GM12878 (cell line): ENCODE data around the gene CAPRIN2. TPM values are rescaled to one million over a fixed set of nuclear protein-coding genes. Genes with fewer than 3 reads are reported as not detected.

ENCODE experiments used
- ATAC-seq: fragments of 200-7000 bp; cut with Tn5 transposase; 3 replicates; pipeline ENCODE4 v1.9.1; 2020; ENCODE audit warnings: mild to moderate bottlenecking, moderate library complexity
- BruUV-seq: library from RNA; stranded (reverse); fragments of 400-500 nt; replicated peaks from 2 replicates; lab custom pipeline; 2021; lab: Mats Ljungman, UMichigan
- CTCF ChIA-PET: fragments of 300-600 bp; sonication (Branson Sonifier 250); formaldehyde crosslinking; extraction: SDS; loops from one replicate; lab custom pipeline; 2021; ENCODE audit warnings: inconsistent platforms; lab: Yijun Ruan, JAX
- POLR2A ChIA-PET: fragments of 350-600 bp; formaldehyde crosslinking; extraction: SDS; loops from one replicate; lab custom pipeline; 2021; ENCODE audit warnings: inconsistent platforms; lab: Charles Lee
- RAD21 ChIA-PET: fragments of 300-600 bp; sonication (Branson Sonifier 250); formaldehyde crosslinking; loops from one replicate; lab custom pipeline; 2023; ENCODE audit warnings: antibody characterized with exemption; ENCODE audit not compliant: unreplicated experiment; lab: Charles Lee
- SMC1A ChIA-PET: fragments of 300-600 bp; sonication (Branson Sonifier 250); formaldehyde crosslinking; loops from one replicate; lab custom pipeline; 2023; ENCODE audit not compliant: unreplicated experiment, uncharacterized antibody; lab: Charles Lee
- DNase-seq: peaks from one replicate; pipeline ENCODE4 v3.0.0-alpha.2; 2011; ENCODE audit warnings: low read depth, low spot score
- FAIRE-seq: peaks from 3 replicates; lab custom pipeline; 2011; peaks lifted over from hg19 to GRCh38; lab: Jason Lieb, UNC
- H2AFZ ChIP-seq: 2 replicates; pipeline ENCODE4 v1.6.0; 2011; ENCODE audit warnings: low read depth, low read length, control low read depth; ENCODE audit not compliant: control insufficient read depth
- H3K27ac ChIP-seq: 2 replicates; pipeline ENCODE4 v1.5.1; 2011; ENCODE audit warnings: control low read depth; ENCODE audit not compliant: control insufficient read depth, insufficient read depth
- H3K27me3 ChIP-seq, 2 experiments: replicated peaks in 1 of 2; 2 replicates each; pipeline versions ENCODE4 v1.6.0 to v1.6.1; 2011; ENCODE audit warnings: low read length in 1 of 2; ENCODE audit not compliant: control insufficient read depth in 2 of 2, insufficient read depth in 2 of 2
- H3K36me3 ChIP-seq, 2 experiments: 2 replicates each; pipeline ENCODE4 v1.5.1; 2011; ENCODE audit warnings: low read length in 1 of 2; ENCODE audit not compliant: control insufficient read depth in 2 of 2, insufficient read depth in 2 of 2
- H3K4me1 ChIP-seq: 2 replicates; pipeline ENCODE4 v1.6.1; 2011; ENCODE audit warnings: mild to moderate bottlenecking, low read length, moderate library complexity, mixed read lengths; ENCODE audit not compliant: control insufficient read depth, insufficient read depth
- H3K4me2 ChIP-seq: 2 replicates; pipeline ENCODE4 v1.6.0; 2011; ENCODE audit warnings: control low read depth; ENCODE audit not compliant: control insufficient read depth, insufficient read depth
- H3K4me3 ChIP-seq: fragments of 200-600 bp; sonication (generic); 2 replicates; pipeline ENCODE4 v1.5.1; 2016
- H3K79me2 ChIP-seq: 2 replicates; pipeline ENCODE4 v1.6.0; 2011; ENCODE audit warnings: low read length; ENCODE audit not compliant: control insufficient read depth, insufficient read depth
- H3K9ac ChIP-seq: 2 replicates; pipeline ENCODE4 v1.8.0; 2011; ENCODE audit warnings: low read length, control low read depth, mixed read lengths; ENCODE audit not compliant: control insufficient read depth, insufficient read depth
- H3K9me3 ChIP-seq: replicated peaks from 3 replicates; pipeline ENCODE4 v1.5.1; 2011; ENCODE audit warnings: mild to moderate bottlenecking, low read length; ENCODE audit not compliant: control insufficient read depth, insufficient read depth
- H4K20me1 ChIP-seq: 2 replicates; pipeline ENCODE4 v1.6.0; 2011; ENCODE audit not compliant: control insufficient read depth, insufficient read depth
- FOXM1 ChIP-seq: IDR thresholded peaks from 2 replicates; pipeline ENCODE4 v1.6.1; 2012; ENCODE audit warnings: low read depth, mild to moderate bottlenecking, inconsistent platforms, low read length, moderate library complexity
- MYC ChIP-seq: IDR thresholded peaks from 2 replicates; pipeline ENCODE4 v1.6.1; 2011; ENCODE audit warnings: mild to moderate bottlenecking, low read length, moderate library complexity, inconsistent platforms; ENCODE audit not compliant: insufficient read depth, insufficient replicate concordance, insufficient read length, severe bottlenecking
- ZBTB4 ChIP-seq: fragments of 450-650 bp; formaldehyde crosslinking; IDR thresholded peaks from 2 replicates; pipeline ENCODE4 v1.4.0; 2022; ENCODE audit warnings: mild to moderate bottlenecking, moderate library complexity
- WGBS: methylation state at CpG from one replicate; pipeline ENCODE4 v1.1.6; 2016; ENCODE audit warnings: low lambda C conversion rate; ENCODE audit not compliant: insufficient replicate concordance, insufficient coverage; ENCODE audit errors: missing lambda C conversion rate; 5-methylcytosine and 5-hydroxymethylcytosine counted together
- in situ Hi-C: fragments of 300-500 bp; cut with MboI; formaldehyde crosslinking; loops from 9 replicates; pipeline ENCODE4 v1.14.3; 2018; ENCODE audit warnings: mixed read lengths
- intact Hi-C: fragments of 100-400 bp; cut with micrococcal nuclease; formaldehyde crosslinking; loops from one replicate; pipeline ENCODE4 v1.14.2; 2022; ENCODE audit not compliant: unreplicated experiment
- polyA plus RNA-seq, 11 experiments: library from polyadenylated mRNA; depleted of rRNA in 4 of 11; unstranded in 6 of 11; stranded (reverse) in 5 of 11; fragments of >200 nt; fragmentation: Nextera tagmentation in 4 of 11; fragmentation: Illumina TruSeq in 1 of 11; extraction: Ambion mirVana in 4 of 11; extraction: Trizol in 1 of 11; gene quantifications; 1 replicate in 1 of 11; 2 replicates in 10 of 11; pipeline versions ENCODE4 v1.2.1 to v1.2.3, GENCODE V29; 2011 to 2016; ENCODE audit warnings: inconsistent platforms in 2 of 11, missing spikeins in 2 of 11, low read depth in 1 of 11
- total RNA-seq, 4 experiments: library from RNA; depleted of rRNA in 3 of 4; stranded (reverse); fragments of >200 nt in 3 of 4; fragmentation: Illumina TruSeq in 1 of 4; extraction: Trizol in 1 of 4; gene quantifications; 2 replicates each; pipeline versions ENCODE4 v1.2.1 to v1.2.3, GENCODE V29; 2013 to 2021

The CAPRIN2 gene
- total and polyA plus RNA-seq, 10 of the 15 experiments (the other 5 are each of a cell fraction or from before 2014, with no cell fraction given) = 1.2 to 13.6 (median 8.2) TPM

GRCh38 chr12:30756074-30756473 is 1.3 kb upstream of the CAPRIN2 start:
- ATAC-seq (no peak), DNase-seq (no peak)
- RAD21 ChIA-PET = no interaction called here
- Histone ChIP-seq H3K36me3 (no peaks in the 10 kb centered on the region), H3K79me2 (no peaks in the 10 kb centered on the region), H3K27me3 (no peaks in the 10 kb centered on the region), H3K27ac (no peak overlapping the region), H3K4me1 (peaks cover 6% of the 10 kb centered on the region; the same call in 1 of the 2 replicates), H4K20me1 (no peaks in the 10 kb centered on the region), H3K4me2 (no peak overlapping the region), H2AFZ (no peak overlapping the region)
- in situ Hi-C loops = no loop called here
- SMC1A ChIA-PET = no interaction called here
- POLR2A ChIA-PET = interaction anchor here (1.2 kb wide), 1 partner anchor 66 kb away, joined by 3 read pairs; no protein-coding TSS in a partner anchor
- WGBS = 88% methylated on average over 10 of the region's 10 CpGs
- CTCF ChIA-PET = interaction anchor here (1.1 to 1.4 kb wide), 2 partner anchors 32 to 60 kb away, joined by 3 to 4 read pairs; partner anchors contain the start of gene IPO8
- no peak for TF ChIP-seq ZBTB4 (CRISPR knock-in tag)
- TF ChIP-seq MYC = no peak
- no peak for TF ChIP-seq FOXM1
- TF ChIP-seq, all 136 proteins: peak for 0
- Histone ChIP-seq H3K4me3 (no peak overlapping the region), H3K9me3 (no peaks in the 10 kb centered on the region), H3K9ac (no peak overlapping the region)
- no TSS peak for BruUV-seq
- intact Hi-C loops = no loop called here
- FAIRE-seq = no peak
